Glutamatergic neuron (in vitro differentiated cells): ENCODE results near the gene PROP1. TPM values are rescaled to one million over a fixed set of nuclear protein-coding genes. Genes with fewer than 3 reads are reported as not detected.

ENCODE experiments used
- DNase-seq: peaks from one replicate; pipeline ENCODE4 v3.0.0; 2022
- H3K27ac Mint-ChIP-seq: one replicate; pipeline ENCODE4 v1.8.0; 2020; ENCODE audit warnings: mild to moderate bottlenecking, mixed read lengths, inconsistent platforms; ENCODE audit not compliant: unreplicated experiment
- H3K27me3 Mint-ChIP-seq: one replicate; pipeline ENCODE4 v1.8.0; 2020; ENCODE audit warnings: mild to moderate bottlenecking, moderate library complexity, mixed read lengths, inconsistent platforms; ENCODE audit not compliant: unreplicated experiment
- H3K36me3 Mint-ChIP-seq: one replicate; pipeline ENCODE4 v1.8.0; 2020; ENCODE audit warnings: mild to moderate bottlenecking, mixed read lengths, inconsistent platforms; ENCODE audit not compliant: unreplicated experiment
- H3K4me1 Mint-ChIP-seq: one replicate; pipeline ENCODE4 v1.8.0; 2020; ENCODE audit warnings: mild to moderate bottlenecking, low read depth, mixed read lengths, inconsistent platforms; ENCODE audit not compliant: unreplicated experiment
- H3K4me3 Mint-ChIP-seq: one replicate; pipeline ENCODE4 v1.8.0; 2020; ENCODE audit warnings: mild to moderate bottlenecking, mixed read lengths, inconsistent platforms; ENCODE audit not compliant: unreplicated experiment
- H3K9me3 Mint-ChIP-seq: one replicate; pipeline ENCODE4 v1.8.0; 2020; ENCODE audit warnings: mild to moderate bottlenecking, moderate library complexity, mixed read lengths, inconsistent platforms; ENCODE audit not compliant: unreplicated experiment
- CTCF ChIP-seq: fragments of 200-600 bp; sonication (generic); IDR thresholded peaks from one replicate; pipeline ENCODE4 v1.5.0; 2021; ENCODE audit not compliant: partially characterized antibody, unreplicated experiment
- total RNA-seq: library from RNA; stranded (reverse); fragmentation: NEBNext Ultra II Directional; extraction: Animal tissue kit (Norgen Biotek cat#: 25700); gene quantifications from one replicate; pipeline ENCODE4 v1.2.1, GENCODE V29; 2021; ENCODE audit not compliant: unreplicated experiment

Gene PROP1
- total RNA-seq, 1 donor from 2014 or later = not detected

DNA sequence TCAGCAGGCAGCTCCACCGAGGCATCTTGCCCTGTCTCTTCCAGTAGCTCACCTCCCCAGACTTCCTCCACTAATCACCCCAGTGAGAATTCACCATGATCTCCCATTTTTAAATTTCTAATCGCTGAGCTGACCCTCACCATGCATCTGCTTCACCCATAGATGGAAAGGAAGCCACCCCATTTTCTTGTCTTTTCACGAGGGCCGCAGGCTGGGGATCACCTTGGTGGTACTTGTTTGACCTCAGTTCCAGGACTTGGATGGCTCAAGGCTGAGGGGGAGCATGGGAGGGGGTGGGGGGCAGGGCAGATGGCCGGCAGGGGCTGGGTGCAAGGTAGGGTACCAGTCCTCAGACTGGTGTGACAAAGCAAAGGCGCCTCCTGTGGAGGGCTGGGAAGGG lies 3.6 kb downstream of the PROP1 start:
- Mint-ChIP-seq H3K27ac (no peak overlapping the region), H3K4me3 (no peak overlapping the region), H3K9me3 (peaks cover 3% of the 10 kb centered on the region), H3K4me1 (no peaks in the 10 kb centered on the region), H3K36me3 (no peaks in the 10 kb centered on the region), H3K27me3 (peaks cover 5% of the 10 kb centered on the region)
- DNase-seq = no peak
- no peak for TF ChIP-seq CTCF

DNA sequence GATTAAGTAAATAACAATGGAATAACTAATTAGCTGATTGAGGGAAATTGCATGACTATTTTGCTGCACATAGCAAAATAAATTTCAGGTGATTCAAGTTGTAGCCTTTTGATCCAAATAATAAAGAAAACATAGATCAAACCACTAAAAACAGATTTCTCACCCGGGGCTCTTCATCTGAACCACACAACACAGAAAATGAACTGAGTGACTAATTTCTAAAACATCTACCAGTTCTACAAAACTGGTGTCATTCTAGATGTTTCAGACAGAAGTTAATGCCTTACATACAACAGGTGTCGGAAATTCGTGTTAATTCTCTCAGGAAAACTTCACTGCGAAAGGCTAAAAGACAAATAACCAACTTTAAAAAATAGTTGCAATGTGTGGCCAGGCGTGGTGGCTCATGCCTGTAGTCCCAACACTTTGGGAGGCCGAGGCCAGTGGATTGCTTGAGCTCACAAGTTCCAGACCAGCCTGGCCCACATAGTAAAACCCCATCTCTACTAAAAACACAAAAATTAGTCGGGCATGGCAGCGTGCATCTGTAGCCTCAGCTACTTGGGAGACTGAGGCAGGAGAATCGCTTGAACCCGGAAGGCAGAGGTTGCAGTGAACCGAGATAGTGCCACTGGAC lies 6.9 kb downstream of the PROP1 start:
- Mint-ChIP-seq H3K9me3 (no peaks in the 10 kb centered on the region), H3K36me3 (no peaks in the 10 kb centered on the region), H3K27ac (no peak overlapping the region), H3K4me1 (no peaks in the 10 kb centered on the region), H3K27me3 (peaks cover 12% of the 10 kb centered on the region), H3K4me3 (no peak overlapping the region)
- no peak for TF ChIP-seq CTCF
- no peak for DNase-seq

DNA sequence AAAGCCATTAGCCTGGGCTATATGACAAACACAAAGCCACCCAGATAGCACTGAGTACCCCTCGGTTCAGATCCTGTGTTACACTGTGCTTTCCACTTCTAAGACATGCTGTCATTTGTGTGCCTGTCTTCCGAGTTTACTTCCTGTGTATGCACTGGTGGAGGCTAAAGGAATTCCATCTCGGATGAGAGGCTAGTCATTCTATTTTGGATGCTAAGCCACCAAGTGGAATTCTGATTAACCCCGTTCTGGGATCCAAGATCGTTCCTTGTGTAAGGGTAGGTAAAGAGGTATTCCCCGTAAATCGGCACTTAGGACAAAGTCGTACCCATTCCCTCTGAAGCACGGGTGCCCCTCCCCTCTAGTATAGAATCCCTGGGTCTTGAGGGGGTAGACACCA lies 8.7 kb downstream of the PROP1 start:
- no peaks in the 10 kb centered on the region for H3K9me3 Mint-ChIP-seq
- no peak overlapping the region for H3K27ac Mint-ChIP-seq
- no peak for DNase-seq
- H3K36me3 Mint-ChIP-seq = no peaks in the 10 kb centered on the region
- no peak for TF ChIP-seq CTCF
- H3K4me1 Mint-ChIP-seq = no peaks in the 10 kb centered on the region
- H3K27me3 Mint-ChIP-seq = peaks cover 17% of the 10 kb centered on the region
- no peak overlapping the region for H3K4me3 Mint-ChIP-seq

DNA sequence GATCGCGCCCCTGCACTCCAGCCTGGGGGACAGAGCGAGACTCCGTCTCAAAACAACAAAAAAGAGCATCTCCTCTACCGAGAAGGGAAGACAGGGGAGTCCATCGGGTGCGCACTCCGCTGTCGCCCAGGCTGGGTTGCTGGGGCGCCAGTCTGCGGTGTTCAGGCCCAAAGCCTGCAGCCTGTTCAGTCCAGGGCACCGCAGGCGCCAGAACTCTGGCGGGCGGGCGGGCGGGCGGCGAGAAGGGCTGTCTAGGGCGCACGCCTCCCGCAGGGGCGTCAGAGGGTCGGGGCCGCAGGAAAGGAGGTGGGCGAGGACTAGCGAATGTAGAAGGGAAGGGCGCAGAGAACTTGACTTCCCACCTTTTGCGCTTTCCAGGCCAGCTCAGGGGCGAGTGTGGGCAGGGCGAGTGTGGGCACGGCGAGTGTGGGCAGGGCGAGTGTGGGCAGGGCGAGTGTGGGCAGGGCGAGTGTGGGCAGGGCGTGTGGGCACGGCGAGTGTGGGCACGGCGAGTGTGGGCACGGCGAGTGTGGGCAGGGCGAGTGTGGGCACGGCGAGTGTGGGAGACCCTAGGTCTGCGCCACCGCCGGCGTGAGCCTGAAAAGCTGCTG lies 10.5 kb downstream of the PROP1 start:
- H3K27ac Mint-ChIP-seq = no peak overlapping the region
- no peaks in the 10 kb centered on the region for H3K36me3 Mint-ChIP-seq
- peak overlapping the region; percentile 74 for H3K4me3 Mint-ChIP-seq
- no peak for TF ChIP-seq CTCF
- DNase-seq = no peak
- H3K9me3 Mint-ChIP-seq = no peaks in the 10 kb centered on the region
- no peaks in the 10 kb centered on the region for H3K4me1 Mint-ChIP-seq
- H3K27me3 Mint-ChIP-seq = peaks cover 20% of the 10 kb centered on the region

DNA sequence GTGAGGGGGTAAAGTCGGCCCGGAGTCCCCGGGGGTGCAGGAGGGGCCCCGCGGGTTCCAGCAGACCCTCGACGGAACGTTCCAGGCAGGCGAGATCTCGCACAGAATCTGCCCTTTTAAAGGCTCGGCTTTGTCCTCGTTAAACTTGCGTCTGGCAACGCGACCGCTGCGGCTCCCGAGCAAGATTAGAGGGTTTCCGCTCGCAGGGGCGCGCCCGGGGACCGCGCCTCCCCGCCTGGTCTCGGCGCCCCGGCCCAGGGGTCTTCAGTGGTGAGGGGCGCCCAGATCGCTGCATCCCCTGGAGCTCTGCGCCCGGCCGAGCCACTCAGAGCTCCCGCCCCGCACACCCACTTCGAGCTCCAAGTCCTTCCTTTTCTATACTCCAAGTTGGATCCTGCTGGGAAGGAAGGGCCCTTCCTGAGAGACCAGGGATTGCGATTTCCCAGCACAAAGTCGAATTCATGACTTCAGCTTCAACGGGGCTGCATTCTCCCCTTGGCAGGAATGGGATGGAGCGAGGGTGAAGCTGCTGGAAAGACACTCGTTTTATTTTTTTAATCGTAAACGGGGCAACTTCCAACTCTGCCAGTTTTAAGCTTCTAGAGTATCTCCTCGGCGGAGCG lies 11.3 kb downstream of the PROP1 start:
- DNase-seq = no peak
- no peaks in the 10 kb centered on the region for H3K4me1 Mint-ChIP-seq
- H3K36me3 Mint-ChIP-seq = no peaks in the 10 kb centered on the region
- peaks cover 1% of the 10 kb centered on the region for H3K9me3 Mint-ChIP-seq
- H3K4me3 Mint-ChIP-seq = peak overlapping the region; percentile 74
- peaks cover 21% of the 10 kb centered on the region for H3K27me3 Mint-ChIP-seq
- H3K27ac Mint-ChIP-seq = no peak overlapping the region
- TF ChIP-seq CTCF = no peak
